RWPE2 (cell line): ENCODE results near the gene RALGAPA2.

Experiments
- ATAC-seq: fragments of 200-7000 bp; cut with Tn5 transposase; 3 replicates; pipeline ENCODE4 v1.9.1; 2021; ENCODE audit warnings: low read depth
- DNase-seq: peaks from one replicate; pipeline ENCODE4 v3.0.0-alpha.2; 2020; ENCODE audit warnings: low spot score
- H3K27ac ChIP-seq: fragments of 450-650 bp; 2 replicates; pipeline ENCODE4 v1.5.1; 2017; ENCODE audit warnings: mild to moderate bottlenecking; ENCODE audit not compliant: poor library complexity, severe bottlenecking
- H3K27me3 ChIP-seq: fragments of 250-450 bp; sonication (Bioruptor Pico); 2 replicates; pipeline ENCODE4 v1.5.1; 2021; ENCODE audit warnings: mild to moderate bottlenecking, moderate library complexity; ENCODE audit not compliant: insufficient read depth, poor library complexity, severe bottlenecking
- H3K36me3 ChIP-seq: fragments of 250-450 bp; sonication (Bioruptor Pico); 2 replicates; pipeline ENCODE4 v1.5.1; 2020; ENCODE audit warnings: low read depth, mild to moderate bottlenecking, moderate library complexity
- H3K4me1 ChIP-seq: fragments of 250-450 bp; sonication (Bioruptor Pico); 2 replicates; pipeline ENCODE4 v1.5.1; 2021; ENCODE audit warnings: mild to moderate bottlenecking, moderate library complexity; ENCODE audit not compliant: insufficient read depth, poor library complexity, severe bottlenecking
- H3K4me3 ChIP-seq: fragments of 250-450 bp; sonication (Bioruptor Pico); 2 replicates; pipeline ENCODE4 v1.5.1; 2021; ENCODE audit warnings: mild to moderate bottlenecking, moderate library complexity; ENCODE audit not compliant: severe bottlenecking
- H3K9me3 ChIP-seq: fragments of 250-450 bp; sonication (Bioruptor Pico); 2 replicates; pipeline ENCODE4 v1.5.1; 2021; ENCODE audit warnings: mild to moderate bottlenecking, moderate library complexity; ENCODE audit not compliant: severe bottlenecking
- TF ChIP-seq, protein P1 (sequence below): fragments of 450-650 bp; IDR thresholded peaks from one replicate; pipeline ENCODE4 v1.5.1; 2017; ENCODE audit warnings: mild to moderate bottlenecking, moderate library complexity; ENCODE audit not compliant: poor library complexity, severe bottlenecking

The RALGAPA2 gene

DNA sequence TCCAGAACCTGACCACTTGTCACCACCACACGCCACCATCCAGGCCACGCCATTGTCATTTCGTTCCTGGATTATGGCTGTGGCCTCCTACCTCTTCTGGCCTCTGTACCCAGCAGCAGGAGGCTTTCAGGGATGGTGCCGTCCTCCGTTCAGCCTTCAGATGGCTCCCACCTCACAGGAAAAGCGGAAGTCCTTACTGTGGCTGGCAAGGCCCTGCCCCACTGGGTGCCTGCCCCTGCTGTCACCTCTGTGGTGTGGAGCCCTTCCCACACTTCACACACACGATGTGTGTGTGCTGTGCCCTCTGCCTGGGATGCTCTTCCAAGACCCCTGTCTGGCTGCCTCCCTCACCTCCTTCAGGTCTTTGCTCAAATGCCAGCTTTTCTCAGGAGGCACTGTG lies 275.1 kb downstream of the RALGAPA2 start:
- H3K9me3 ChIP-seq = no peaks in the 10 kb centered on the region
- H3K4me3 ChIP-seq = no peak overlapping the region
- H3K36me3 ChIP-seq = no peaks in the 10 kb centered on the region
- DNase-seq = no peak
- ATAC-seq = no peak
- TF ChIP-seq, protein P1, sequence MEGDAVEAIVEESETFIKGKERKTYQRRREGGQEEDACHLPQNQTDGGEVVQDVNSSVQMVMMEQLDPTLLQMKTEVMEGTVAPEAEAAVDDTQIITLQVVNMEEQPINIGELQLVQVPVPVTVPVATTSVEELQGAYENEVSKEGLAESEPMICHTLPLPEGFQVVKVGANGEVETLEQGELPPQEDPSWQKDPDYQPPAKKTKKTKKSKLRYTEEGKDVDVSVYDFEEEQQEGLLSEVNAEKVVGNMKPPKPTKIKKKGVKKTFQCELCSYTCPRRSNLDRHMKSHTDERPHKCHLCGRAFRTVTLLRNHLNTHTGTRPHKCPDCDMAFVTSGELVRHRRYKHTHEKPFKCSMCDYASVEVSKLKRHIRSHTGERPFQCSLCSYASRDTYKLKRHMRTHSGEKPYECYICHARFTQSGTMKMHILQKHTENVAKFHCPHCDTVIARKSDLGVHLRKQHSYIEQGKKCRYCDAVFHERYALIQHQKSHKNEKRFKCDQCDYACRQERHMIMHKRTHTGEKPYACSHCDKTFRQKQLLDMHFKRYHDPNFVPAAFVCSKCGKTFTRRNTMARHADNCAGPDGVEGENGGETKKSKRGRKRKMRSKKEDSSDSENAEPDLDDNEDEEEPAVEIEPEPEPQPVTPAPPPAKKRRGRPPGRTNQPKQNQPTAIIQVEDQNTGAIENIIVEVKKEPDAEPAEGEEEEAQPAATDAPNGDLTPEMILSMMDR = no peak
- H3K27me3 ChIP-seq = no peaks in the 10 kb centered on the region
- H3K4me1 ChIP-seq = no peaks in the 10 kb centered on the region
- H3K27ac ChIP-seq = no peak overlapping the region

DNA sequence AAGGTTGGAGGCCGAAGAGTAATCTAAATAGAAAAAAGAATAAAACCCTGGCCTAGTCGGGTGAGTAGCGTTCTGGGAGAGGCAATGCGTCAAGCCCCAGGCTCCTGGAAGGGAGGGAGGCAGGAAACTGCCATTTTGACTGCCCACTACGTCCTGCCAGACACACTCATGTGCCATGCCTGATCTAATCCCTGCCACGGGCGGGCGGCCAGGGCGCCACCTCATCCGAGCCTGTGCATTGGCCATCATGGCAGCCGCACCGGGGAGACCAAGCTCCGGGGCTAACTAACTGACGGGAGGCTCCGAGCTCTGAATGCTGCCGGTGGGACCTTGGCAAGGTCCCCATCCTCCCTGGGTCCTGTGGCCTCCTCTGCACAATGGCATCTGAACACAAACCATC lies 275.8 kb downstream of the RALGAPA2 start:
- TF ChIP-seq, protein P1 = no peak
- H3K27me3 ChIP-seq = no peaks in the 10 kb centered on the region
- DNase-seq (no peak), ATAC-seq (no peak)
- no peaks in the 10 kb centered on the region for H3K36me3 ChIP-seq
- H3K27ac ChIP-seq = no peak overlapping the region
- no peak overlapping the region for H3K4me3 ChIP-seq
- H3K9me3 ChIP-seq = no peaks in the 10 kb centered on the region
- H3K4me1 ChIP-seq = no peaks in the 10 kb centered on the region

GRCh38 chr20:20435453-20435852 lies 277.0 kb downstream of the RALGAPA2 start:
- TF ChIP-seq, protein P1 = peak; percentile 13
- no peak overlapping the region for H3K4me3 ChIP-seq
- H3K9me3 ChIP-seq = no peaks in the 10 kb centered on the region
- H3K27me3 ChIP-seq = no peaks in the 10 kb centered on the region
- DNase-seq (no peak), ATAC-seq (peak; percentile 24; the same call in 1 of the 3 replicates)
- no peaks in the 10 kb centered on the region for H3K4me1 ChIP-seq
- H3K36me3 ChIP-seq = no peaks in the 10 kb centered on the region
- H3K27ac ChIP-seq = no peak overlapping the region

- Histone ChIP-seq H3K4me1 (no peaks in the 10 kb centered on the region), H3K4me3 (no peak overlapping the region), H3K9me3 (no peaks in the 10 kb centered on the region), H3K27me3 (no peaks in the 10 kb centered on the region), H3K27ac (no peak overlapping the region), H3K36me3 (no peaks in the 10 kb centered on the region)
- no peak for DNase-seq
- no peak for ATAC-seq
- TF ChIP-seq, protein P1 = no peak
Measured at GRCh38 chr20:20432618-20433286, 279.7 kb downstream of the RALGAPA2 start.

DNA sequence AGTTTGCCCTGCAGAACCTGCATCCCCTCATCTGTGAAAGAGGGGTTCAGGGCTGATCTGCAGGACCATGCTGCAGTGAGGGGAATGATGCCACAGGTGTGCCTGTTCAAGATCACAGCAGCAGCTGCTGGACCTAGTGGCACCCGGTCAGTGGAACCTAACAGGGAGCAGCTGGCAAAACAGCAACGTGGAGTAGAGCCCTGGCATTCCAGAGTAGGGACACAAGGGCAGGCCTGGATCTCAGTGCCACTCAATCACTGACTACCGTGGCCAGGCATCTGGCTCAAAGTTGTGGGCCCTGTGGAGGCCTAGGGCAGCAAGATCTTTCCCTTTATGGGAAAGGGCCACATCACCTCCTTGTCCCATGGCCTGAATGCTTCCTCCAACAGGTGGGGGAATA lies 282.4 kb downstream of the RALGAPA2 start:
- Histone ChIP-seq H3K4me1 (no peaks in the 10 kb centered on the region), H3K36me3 (no peaks in the 10 kb centered on the region), H3K4me3 (no peak overlapping the region), H3K9me3 (no peaks in the 10 kb centered on the region), H3K27me3 (no peaks in the 10 kb centered on the region), H3K27ac (no peak overlapping the region)
- DNase-seq (no peak), ATAC-seq (no peak)
- TF ChIP-seq, protein P1 = no peak
